GM21786 (cell line): ENCODE results near the gene TNN.
A peak's percentile ranks its signal among the peaks of the same experiment; 100 is the strongest.

Source experiments
- ATAC-seq: cut with Tn5 transposase; IDR thresholded peaks from one replicate; pipeline ENCODE4 v1.9.1; 2021; ENCODE audit not compliant: unreplicated experiment

Gene TNN

DNA sequence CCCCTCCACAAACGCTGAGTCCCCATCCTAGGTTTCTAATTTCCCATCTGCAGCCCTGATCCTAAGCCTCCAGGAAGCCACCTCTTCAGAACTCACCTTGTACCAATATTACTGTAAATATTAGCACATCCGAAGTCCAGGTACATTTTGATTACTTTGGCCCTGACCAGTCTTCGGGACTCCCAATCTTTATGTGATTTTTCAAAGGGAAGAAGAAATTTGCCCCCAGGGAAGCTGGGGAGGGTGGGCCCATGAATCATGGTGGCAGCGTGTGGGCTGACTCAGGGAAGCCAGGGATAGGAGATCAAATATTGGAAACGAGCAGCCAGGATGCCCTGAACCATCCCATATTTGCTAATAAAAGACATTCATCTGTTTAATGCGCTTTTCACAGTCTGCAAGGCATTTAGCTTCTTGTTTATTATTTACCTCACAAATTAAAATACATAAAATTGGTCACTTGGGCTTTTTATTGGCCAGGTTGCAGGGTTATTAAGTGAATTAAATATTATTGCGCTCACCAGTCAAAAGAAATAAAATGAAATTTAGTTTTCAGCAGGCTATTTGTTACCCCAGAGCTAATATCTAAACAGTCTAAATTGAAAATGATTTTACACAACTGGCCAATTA lies 78.4 kb downstream of the TNN start:
- ATAC-seq, result no peak

DNA sequence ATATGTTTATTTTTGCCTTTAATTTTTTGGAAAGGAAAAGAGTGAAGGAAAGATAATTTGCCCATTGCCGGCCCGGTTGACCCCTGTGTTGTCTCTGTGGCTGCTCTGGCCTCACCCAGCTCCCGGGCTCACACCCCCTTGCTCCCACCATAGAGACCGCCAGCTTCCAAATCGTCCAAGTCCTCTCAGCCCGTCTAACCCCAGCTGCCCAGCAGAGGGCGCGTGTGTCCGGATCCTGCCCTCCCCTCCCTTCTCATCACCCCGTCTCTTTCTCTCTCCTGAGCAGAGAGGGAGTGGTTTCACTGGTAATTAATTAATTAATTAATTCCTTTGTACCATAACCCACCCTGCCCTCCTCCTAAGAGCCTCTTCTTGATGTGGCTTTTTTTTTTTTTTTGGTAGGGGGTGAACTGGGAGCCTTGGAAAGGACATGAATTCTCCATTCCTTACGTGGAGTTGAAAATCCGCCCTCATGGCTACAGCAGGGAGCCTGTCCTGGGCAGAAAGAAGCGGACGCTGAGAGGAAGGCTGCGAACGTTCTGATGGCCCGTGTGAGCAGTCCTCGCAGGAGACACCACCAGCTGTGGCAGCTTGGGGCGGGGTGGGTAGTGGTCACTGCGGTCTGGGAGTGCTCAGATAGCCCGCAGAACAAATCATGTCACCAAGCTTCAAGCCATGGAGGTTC lies 79.0 kb downstream of the TNN start:
- peak; percentile 39 for ATAC-seq

DNA sequence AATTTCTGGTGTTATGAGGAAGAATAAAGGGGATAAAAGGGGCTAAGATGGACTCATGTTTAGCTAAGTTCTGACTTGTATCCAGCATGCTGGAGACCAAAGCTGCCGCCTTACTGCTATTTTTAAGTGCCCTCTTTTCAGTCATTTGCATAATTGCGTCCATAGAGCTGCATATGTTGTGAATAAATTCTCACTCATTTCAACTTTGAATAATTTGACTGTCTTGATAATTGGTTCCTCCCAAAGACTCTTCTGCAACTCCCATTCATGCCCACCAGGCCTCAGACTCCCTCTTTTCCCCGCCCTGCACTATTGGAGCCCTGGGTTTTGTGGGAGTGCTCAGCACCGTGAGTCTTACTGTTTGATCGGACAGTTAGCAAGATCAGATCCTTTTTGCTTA lies 79.9 kb downstream of the TNN start:
- no peak for ATAC-seq

DNA sequence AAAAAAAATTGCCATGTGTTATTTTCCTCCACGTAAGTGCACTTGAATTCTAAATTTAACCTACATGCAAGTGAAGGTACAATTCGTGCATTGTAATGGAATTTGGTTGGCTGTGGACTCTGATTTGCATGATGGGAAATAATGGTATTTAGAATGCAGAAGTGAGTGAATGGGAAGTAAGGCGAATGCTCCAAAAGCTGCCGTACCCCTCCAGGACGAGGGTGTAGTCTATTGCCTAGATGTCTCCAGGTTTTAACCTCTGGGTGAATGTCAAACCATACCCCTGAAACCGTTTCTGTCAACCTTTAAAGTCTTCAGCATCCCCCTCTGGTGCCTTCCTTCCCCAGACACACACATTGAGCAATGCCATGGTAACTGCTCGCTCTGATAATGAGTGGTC lies 80.4 kb downstream of the TNN start:
- ATAC-seq, result no peak

DNA sequence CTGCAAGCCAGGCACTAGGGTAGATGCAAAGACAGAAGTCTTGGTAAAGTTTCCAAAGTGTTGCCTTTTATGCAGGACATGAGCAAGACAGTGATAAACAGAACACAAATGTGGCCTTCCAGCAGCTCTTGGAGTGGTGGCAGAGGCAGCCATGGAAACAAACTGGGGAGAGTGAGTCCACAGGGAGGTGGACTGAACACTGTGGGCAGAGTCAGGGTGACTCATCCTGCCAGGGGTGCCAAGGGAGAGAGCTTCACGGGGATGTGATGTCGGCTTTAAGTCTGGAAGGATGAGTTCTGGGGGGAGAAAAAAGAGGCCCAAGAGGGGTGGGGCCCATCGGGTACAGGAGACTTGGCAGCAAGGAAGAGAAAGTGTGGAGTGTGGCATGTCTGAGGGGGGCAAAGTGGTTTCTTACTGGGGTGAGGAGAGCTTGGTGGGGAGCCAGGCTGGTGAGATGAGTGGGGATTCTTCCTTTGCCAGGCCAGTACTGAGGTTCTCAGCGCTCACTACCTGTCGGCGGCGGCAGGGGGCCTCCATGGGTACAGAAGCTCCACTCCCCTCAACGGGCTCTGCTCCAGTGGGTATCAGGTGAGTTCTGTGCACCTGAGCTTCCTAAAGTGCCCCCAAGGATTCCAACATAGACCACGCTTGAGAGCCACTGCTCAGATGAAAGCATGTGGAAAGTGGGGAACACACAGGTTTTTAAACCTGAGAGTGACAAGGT lies 83.1 kb downstream of the TNN start:
- no peak for ATAC-seq

DNA sequence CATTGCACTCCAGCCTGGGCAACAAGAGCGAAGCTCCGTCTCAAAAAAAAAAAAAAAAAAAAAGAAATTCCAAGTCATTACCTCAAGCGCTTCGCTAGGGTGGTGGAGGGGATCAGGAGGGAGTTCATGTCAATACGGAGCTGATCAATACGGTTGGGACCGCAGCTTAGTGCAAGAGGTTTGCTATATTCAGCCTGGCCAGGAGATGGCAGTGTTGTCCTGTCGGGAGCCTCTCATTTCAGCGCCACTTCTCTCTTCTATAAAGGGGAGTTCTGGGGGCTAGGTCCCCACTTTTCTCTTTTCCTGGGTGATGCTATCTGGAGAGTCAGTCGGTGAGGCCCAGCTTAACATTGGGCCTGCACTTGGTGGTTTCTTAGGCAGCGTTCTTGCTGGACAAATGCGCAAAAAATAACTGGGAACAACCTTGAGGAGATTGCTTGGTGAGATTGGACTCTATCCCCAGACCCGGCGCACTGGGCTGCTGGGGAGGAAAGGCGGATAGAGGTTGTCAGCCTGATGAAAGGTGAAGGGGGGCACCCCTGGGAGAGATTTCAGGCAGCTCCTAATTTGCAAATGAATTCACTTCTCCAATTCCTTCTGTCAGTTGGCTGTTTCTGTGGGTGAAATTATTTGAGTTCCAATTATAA lies 84.5 kb downstream of the TNN start:
- ATAC-seq, result peak; percentile 62

DNA sequence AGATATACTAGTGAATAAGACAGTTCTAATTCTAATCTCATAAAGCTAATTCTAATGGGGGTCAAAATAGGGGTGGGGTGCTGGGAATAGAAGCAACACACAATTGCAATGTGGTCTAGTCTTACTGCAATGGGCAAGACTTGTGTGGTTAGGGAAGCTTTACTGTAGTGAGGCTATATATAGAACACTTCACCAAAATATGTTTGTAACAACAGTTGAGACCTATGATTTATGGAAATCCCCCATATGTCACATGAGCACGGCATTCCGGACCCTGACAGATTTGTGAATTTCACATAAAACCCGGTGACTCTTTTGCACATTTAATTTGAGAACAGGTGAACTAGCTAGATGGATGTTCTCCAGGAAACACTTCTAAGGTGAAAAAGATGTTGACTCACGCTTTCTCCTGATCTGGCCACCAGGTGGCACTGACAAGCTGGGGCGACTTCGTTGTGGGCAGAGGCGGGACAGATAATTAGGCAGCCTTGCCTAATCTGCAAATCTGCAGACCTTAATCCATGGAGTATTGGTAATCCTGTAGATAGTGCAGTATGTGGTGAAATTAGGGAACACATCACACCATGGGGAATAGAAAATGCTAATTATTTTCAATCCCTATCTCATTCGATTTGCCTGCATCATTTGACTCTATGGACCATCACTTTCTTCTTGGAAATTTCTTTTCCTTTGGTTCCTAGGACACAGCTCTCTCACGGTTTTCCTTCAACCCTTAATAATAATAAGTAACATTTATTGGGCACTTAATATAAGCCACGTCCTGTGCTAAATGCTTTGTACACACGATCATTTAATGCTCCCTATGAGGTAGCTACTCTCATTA lies 87.2 kb downstream of the TNN start:
- no peak for ATAC-seq

DNA sequence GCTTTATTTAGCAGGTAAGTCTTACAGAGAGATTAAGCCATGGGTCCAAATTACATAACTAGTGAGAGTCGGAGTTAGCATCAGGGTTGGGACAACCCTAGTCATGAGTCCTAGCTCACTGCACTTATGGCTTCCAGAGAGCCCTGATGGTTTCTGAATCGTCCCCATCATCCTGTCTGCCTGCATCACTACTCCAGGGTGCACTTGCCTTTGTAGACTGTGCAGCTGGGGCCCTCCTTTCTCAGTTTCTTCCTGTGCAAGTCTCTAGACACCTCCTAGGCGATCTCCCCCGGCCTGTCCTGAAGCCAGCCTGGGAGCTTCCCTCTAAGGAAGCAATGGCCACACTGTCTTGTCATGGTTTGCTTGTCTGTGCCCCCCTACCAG lies 87.8 kb downstream of the TNN start:
- ATAC-seq, result no peak

DNA sequence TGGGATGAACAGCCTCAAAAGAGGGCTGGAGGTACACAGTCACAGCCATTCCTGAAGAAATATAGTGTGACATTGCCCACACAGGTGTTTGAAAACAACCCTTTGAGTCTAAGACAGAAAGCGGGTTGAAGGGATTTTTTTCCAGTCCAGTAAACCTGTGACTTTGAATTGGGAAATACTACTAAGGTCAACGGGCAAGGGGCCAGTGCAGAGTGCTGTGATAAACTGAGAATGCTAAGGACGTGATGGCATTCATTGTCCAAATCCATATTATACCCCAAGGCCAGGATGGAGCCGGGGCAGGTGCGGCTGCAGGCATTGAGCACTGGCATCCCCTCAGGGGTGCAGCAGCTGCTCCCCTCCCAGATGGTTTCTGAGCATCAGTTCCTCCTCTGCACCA lies 88.3 kb downstream of the TNN start:
- ATAC-seq, result no peak

DNA sequence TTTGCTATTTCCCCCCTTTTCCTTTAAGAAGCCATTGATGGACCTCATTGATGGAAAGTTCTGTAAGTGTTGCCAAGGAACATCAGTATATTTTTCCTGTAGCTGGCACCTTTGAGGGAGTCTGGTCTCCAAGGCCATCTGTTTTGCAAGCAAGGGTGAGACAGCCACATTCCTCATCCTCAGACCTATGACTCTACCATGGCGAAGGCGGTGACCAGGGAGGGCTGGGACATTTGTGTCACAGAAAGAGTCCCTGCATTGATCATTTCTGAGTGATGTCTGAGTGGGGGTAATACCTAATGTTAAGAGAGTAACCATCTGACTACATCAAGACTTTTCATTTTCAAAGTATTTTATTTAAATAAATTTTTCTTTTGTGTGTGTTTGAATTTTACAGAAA lies 89.6 kb downstream of the TNN start:
- no peak for ATAC-seq

DNA sequence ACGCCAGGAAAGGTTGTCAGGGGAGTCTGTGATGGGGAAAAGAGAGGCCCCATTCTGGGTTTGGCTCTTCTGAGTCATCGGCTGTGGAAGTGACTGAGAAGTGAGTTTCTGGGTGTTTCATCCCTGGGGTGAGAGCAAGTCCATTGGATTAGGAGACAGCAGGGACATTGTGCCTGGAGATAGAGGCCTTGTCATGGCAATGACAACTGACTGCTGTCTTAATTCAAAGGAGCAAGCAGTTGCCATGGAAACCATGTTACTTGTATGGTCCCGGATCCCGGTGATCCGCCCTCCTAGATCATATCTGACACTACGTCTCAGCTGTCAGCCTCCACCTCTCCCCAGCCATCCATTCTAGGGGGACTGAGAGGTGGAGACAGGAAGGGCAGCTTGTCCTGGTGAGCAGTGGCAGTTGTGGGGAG lies 90.5 kb downstream of the TNN start:
- no peak for ATAC-seq

DNA sequence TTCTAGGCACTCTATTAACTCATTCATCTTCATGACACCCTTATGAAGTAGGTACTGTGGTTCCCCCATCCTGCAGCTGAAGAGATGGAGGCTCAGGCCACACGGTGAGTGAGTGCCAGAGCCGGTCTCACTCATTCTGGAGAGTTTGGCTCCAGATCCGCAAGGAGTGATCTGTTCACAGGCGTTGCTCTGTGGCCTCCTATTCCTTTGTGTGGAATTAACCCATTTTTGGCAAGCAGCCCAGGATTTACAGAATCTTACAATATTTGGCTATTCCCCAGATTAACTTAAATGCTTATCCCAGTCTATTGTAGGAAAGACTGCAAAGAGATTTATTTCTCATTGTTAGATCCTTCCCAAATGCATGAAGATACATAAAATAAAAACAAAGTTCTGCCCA lies 95.3 kb downstream of the TNN start:
- no peak for ATAC-seq

DNA sequence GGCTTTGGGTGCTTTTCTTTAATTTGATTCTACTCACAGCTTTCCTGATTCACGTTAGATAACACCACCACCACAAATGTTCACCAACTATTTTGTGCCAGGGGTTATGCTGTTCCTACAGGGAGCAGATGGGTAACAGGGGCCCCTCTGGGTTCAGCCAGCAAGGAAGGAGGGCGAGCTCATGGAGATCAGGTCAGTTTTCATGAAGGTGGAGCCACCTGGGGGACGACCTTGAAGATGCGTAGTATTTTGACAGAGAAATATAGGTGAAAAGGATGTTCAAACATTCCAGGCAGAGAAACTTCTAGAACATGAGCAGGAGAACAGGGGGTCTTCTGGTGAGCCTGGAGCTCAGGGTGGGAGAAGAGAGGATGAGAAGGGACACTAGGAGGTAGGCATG lies 96.1 kb downstream of the TNN start:
- ATAC-seq, result no peak

DNA sequence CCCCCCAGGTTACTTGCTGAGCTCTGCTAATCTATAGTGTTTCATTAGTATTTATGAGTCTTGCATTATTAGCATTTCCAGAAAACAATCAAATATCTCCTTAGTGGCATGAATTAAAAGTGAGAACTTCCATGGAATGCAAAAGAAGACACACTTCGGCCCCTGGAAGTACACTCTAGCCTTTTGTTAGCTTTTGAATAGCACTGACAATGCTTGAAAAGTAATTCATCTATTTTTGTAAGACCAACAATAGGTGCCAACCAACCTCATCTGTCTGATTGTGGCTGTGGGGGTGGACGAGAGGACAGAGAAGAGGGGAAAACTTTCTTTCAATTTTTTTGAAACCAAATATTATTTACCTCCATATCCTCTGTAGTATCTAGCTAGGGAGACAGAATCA lies 97.1 kb downstream of the TNN start:
- ATAC-seq, result no peak

DNA sequence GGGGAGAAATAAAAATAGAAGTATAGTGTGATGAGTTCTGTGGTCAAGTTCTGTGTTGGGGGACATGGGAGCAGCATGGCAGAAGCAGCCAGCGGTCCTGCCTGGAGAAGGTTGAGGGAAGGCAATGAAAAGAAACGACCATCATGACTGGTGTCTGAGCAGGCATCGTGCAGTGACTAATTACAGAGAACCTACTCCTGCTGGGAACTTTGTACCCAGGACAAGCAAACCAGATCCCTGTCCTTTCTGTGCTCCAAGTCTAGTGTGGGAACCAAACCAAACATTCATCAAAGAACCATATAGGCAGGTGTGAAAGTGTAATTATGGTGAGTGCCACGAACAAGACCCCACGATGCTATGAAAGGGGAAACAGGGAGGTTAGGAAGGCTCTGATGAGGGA lies 99.1 kb downstream of the TNN start:
- no peak for ATAC-seq

DNA sequence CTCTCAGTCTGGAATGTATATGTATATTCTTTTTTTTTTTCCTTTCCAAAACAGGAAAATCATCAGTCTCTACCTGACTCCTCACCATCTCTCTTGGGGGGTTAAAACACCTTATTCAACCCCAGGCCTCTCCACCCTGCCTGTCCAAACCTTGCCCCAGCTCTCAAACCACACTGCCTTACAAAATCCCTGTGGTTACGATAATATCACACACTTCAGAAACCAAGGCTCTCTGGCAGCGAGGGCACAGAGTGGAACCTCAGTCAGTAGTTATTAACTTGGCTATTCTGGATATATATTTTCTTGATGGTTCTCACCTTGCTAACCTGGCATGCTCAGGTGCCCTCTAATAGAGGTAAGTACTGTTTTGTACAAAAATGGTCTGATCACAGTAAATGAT lies 100.2 kb downstream of the TNN start:
- ATAC-seq, result no peak

DNA sequence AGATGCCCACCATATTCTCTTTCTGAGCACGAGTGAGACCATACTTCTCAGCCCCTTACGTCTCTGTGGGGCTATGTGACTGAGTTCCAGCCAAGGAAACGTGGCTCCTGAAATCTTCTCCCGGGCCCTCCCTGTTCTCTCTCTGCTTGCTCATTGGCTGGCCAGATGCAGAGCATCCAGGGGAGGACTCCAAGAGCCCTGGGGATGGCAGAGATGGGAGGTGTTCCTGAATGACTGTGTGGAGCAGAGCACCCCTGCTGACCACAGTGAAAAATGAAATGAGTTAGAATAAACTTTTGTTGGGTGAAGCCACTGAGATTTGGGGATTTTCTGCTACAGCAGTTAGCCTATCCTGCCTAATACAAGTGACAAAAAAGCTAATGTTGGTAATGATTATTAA lies 101.1 kb downstream of the TNN start:
- no peak for ATAC-seq

DNA sequence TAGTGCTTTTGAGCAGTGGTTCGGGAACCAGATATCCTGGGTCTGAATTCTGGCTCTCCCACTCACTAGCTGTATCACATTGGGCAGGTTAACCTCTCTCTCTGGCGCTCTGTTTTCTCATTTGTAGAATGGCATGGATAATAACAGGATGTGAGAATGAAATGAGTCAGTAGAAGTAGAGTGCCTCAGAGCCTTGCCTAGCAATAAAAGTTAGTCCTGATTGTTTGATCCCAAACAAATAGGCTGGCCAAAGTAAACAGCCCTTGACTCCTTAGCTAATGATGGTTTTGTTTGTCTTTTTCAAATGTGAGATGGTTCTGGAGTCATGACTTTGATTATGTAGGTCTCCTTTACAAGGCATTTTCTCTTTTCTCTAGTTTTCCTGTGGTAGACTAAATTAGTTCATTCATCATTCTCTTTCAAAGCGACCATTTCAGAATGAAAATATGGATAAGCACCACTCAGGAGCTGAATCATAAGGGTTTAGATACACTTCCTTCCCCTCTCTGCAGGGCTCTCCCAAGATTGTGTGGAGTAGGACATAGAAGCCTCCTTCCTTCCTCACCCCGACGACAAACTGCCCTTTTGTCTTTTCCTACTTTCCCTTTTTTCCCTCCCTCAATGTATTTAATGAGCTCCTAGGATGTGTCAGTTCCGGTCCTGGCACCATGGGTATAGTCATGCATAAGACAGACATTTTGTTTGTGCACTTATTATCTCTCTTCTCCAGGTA lies 101.8 kb downstream of the TNN start:
- no peak for ATAC-seq

DNA sequence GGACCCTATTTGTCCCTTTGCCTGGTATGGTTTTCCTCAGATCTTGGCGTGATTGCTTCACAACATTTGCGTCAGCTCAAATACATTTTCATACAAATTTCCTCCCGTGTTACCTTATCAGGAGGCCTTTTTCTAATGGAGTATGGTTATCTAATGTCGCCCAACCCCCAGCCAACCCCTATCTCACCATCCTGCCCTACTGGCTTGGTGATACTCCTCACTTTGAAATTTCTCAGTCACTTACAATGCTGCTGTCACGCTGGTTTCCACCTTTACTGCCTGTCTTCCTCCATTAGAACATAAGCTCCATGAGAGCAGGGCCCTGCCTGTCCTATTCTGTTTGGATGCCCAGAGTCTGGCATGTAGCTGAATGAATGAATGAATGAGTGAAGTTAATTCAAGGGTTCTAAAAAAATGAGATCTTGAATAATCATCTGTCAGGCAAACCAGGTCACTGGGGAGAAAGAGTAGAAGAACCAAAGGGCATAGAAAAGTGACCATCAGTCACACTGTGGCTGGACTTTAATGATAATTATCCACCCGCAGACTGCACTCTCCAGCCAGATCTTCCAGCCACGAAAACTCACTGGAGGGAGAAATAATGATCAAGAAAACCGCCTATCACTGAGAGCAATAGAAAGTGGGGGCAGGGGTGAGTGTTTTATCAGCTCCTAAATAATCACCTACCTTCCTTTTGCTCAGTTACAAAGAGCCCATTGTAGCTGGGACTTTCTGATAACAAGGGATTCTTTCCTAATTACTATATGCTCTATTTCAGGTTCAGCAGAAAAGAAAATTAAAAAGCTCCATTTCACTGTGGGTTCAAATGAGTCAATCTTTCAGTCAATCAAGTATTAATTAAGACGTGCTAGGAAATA lies 103.6 kb downstream of the TNN start:
- no peak for ATAC-seq
